Activated B cell treated with CpG ODN at 0.5 μM for 24 hours (primary cell): ENCODE data around the gene CNOT8. TPM values are rescaled to one million over a fixed set of nuclear protein-coding genes. Genes with fewer than 3 reads are reported as not detected.

Experiments used
- ATAC-seq: fragments of 200-7000 bp; cut with Tn5 transposase; one replicate; pipeline ENCODE4 v1.10.0; 2021; ENCODE audit warnings: low read depth, mild to moderate bottlenecking, moderate library complexity
- CTCF ChIA-PET: fragments of 350-600 bp; sonication (Branson Sonifier 250); formaldehyde crosslinking; loops from one replicate; lab custom pipeline; 2021; ENCODE audit warnings: antibody characterized with exemption; lab: Charles Lee
- POLR2A ChIA-PET: fragments of 350-600 bp; sonication (Branson Sonifier 250); formaldehyde crosslinking; loops from one replicate; lab custom pipeline; 2021; ENCODE audit warnings: antibody characterized with exemption; lab: Charles Lee
- DNase-seq: peaks from one replicate; pipeline ENCODE4 v3.0.0; 2022
- H3K27ac Mint-ChIP-seq: one replicate; pipeline ENCODE4 v1.8.0; 2020; ENCODE audit warnings: mixed read lengths
- H3K27me3 Mint-ChIP-seq: one replicate; pipeline ENCODE4 v1.8.0; 2021; ENCODE audit warnings: mixed read lengths
- H3K36me3 Mint-ChIP-seq: one replicate; pipeline ENCODE4 v1.8.0; 2021; ENCODE audit warnings: low read depth, mixed read lengths
- H3K4me1 Mint-ChIP-seq: one replicate; pipeline ENCODE4 v1.8.0; 2021; ENCODE audit warnings: mixed read lengths
- H3K4me3 Mint-ChIP-seq: one replicate; pipeline ENCODE4 v1.8.0; 2020; ENCODE audit warnings: mild to moderate bottlenecking, mixed read lengths
- H3K9me3 Mint-ChIP-seq: one replicate; pipeline ENCODE4 v1.8.0; 2020; ENCODE audit warnings: mixed read lengths
- CTCF ChIP-seq: fragments of 200-600 bp; IDR thresholded peaks from one replicate; pipeline ENCODE4 v1.8.0; 2022; ENCODE audit warnings: antibody characterized with exemption, mild to moderate bottlenecking
- intact Hi-C: fragments of 100-400 bp; cut with micrococcal nuclease; formaldehyde crosslinking; loops from one replicate; pipeline ENCODE4 v1.15.1; 2024
- total RNA-seq: library from RNA; stranded (reverse); gene quantifications from 2 replicates; pipeline ENCODE4 v1.2.3, GENCODE V29; 2022

Gene CNOT8
- total RNA-seq, 1 donor from 2014 or later, result 57.3 TPM

- ChIA-PET POLR2A (no interaction called here), CTCF (no interaction called here)
- peaks cover 31% of the 10 kb centered on the region for H3K9me3 Mint-ChIP-seq
- no peak overlapping the region for H3K27ac Mint-ChIP-seq
- H3K36me3 Mint-ChIP-seq, result peaks cover 82% of the 10 kb centered on the region
- TF ChIP-seq CTCF, result no peak
- intact Hi-C loops, result no loop called here
- no peaks in the 10 kb centered on the region for H3K4me1 Mint-ChIP-seq
- no peak overlapping the region for H3K4me3 Mint-ChIP-seq
- H3K27me3 Mint-ChIP-seq, result no peaks in the 10 kb centered on the region
- DNase-seq, result no peak
- ATAC-seq, result no peak
Measured at GRCh38 chr5:154884424-154884823, 26.0 kb downstream of the CNOT8 start.

DNA sequence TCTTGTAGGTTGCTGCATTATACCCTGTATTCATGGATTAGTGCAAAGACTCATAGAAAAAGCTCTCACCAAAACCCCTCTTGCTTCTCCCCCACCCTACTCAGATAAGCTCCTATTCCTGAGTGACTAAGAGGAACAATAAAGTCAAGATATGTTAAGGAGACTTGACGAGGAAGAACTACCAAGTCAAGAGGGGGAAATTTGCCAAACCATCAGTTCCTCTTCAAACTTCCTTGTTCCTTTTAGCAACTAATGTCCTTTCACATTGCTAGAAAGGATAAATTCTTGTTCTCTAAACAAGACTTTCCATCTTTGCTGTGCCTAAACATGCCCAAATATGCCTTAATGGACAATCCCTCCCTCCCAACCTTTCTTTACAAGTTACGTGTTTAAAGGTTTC, 27.0 kb downstream of the CNOT8 start:
- ATAC-seq, result no peak
- DNase-seq, result no peak
- CTCF ChIA-PET, result no interaction called here
- Mint-ChIP-seq H3K4me3 (no peak overlapping the region), H3K9me3 (peaks cover 25% of the 10 kb centered on the region), H3K27ac (no peak overlapping the region), H3K27me3 (no peaks in the 10 kb centered on the region), H3K4me1 (no peaks in the 10 kb centered on the region), H3K36me3 (peaks cover 79% of the 10 kb centered on the region)
- intact Hi-C loops, result no loop called here
- TF ChIP-seq CTCF, result no peak
- POLR2A ChIA-PET, result interaction anchor here (1.6 kb wide), 1 partner anchor 27 kb away, joined by 7 read pairs; the partner anchor contains the start of gene CNOT8

- intact Hi-C loops, result no loop called here
- no peaks in the 10 kb centered on the region for H3K9me3 Mint-ChIP-seq
- ChIA-PET POLR2A (no interaction called here), CTCF (no interaction called here)
- no peak overlapping the region for H3K4me3 Mint-ChIP-seq
- no peak overlapping the region for H3K27ac Mint-ChIP-seq
- no peak for ATAC-seq
- H3K27me3 Mint-ChIP-seq, result no peaks in the 10 kb centered on the region
- no peak for TF ChIP-seq CTCF
- no peak for DNase-seq
- H3K36me3 Mint-ChIP-seq, result peaks cover 88% of the 10 kb centered on the region
- H3K4me1 Mint-ChIP-seq, result no peaks in the 10 kb centered on the region
Measured at GRCh38 chr5:154892369-154892771, 33.9 kb downstream of the CNOT8 start.

DNA sequence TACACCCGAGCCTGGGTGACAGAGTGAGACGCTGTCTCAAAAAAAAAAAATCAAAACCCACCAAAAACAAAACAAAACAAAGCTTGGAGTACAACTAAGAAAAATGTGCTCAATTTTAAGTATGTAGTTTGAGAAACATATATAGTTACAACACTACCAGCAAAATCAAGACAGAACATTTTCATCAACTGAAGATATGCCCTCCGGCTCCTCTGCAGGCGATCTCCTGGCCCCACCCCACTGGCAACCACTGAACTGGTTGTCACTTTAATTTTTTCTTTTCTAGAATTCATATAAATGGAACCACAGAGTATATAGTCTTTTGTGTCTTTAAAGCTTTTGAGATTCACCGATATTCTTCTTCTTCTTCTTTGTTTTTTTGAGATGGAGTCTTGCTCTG, 35.0 kb downstream of the CNOT8 start:
- Mint-ChIP-seq H3K27me3 (no peaks in the 10 kb centered on the region), H3K4me1 (no peaks in the 10 kb centered on the region), H3K27ac (no peak overlapping the region), H3K9me3 (no peaks in the 10 kb centered on the region), H3K4me3 (no peak overlapping the region), H3K36me3 (peaks cover 87% of the 10 kb centered on the region)
- CTCF ChIA-PET, result no interaction called here
- DNase-seq (no peak), ATAC-seq (no peak)
- intact Hi-C loops, result no loop called here
- no peak for TF ChIP-seq CTCF
- POLR2A ChIA-PET, result no interaction called here

- intact Hi-C loops, result no loop called here
- ChIA-PET CTCF (no interaction called here), POLR2A (no interaction called here)
- H3K4me1 Mint-ChIP-seq, result no peaks in the 10 kb centered on the region
- no peaks in the 10 kb centered on the region for H3K27me3 Mint-ChIP-seq
- H3K27ac Mint-ChIP-seq, result no peak overlapping the region
- TF ChIP-seq CTCF, result no peak
- H3K36me3 Mint-ChIP-seq, result peaks cover 91% of the 10 kb centered on the region
- no peak overlapping the region for H3K4me3 Mint-ChIP-seq
- no peak for ATAC-seq
- no peaks in the 10 kb centered on the region for H3K9me3 Mint-ChIP-seq
- no peak for DNase-seq
Measured at GRCh38 chr5:154895606-154896561, 37.5 kb downstream of the CNOT8 start.
